GM10248 (cell line): ENCODE data around the gene RYR1.

Source experiments
- CTCF ChIA-PET: fragments of 300-600 bp; sonication (Branson Sonifier 250); formaldehyde crosslinking; extraction: SDS; loops from one replicate; lab custom pipeline; 2021; ENCODE audit warnings: antibody characterized with exemption; lab: Yijun Ruan, JAX
- POLR2A ChIA-PET: fragments of 350-650 bp; sonication (Branson Sonifier 250); formaldehyde crosslinking; extraction: SDS; loops from one replicate; lab custom pipeline; 2020; ENCODE audit warnings: antibody characterized with exemption; lab: Yijun Ruan, JAX
- DNase-seq: peaks from one replicate; pipeline ENCODE4 v3.0.0; 2012; ENCODE audit errors: extremely low spot score
- TF ChIP-seq, protein P1 (sequence below): IDR thresholded peaks from 2 replicates; pipeline ENCODE4 v1.5.1; 2012; ENCODE audit warnings: mild to moderate bottlenecking, low read depth; ENCODE audit errors: extremely low read depth, missing control alignments, control extremely low read depth

RYR1 gene

GRCh38 chr19:38496603-38497487 lies 63.4 kb downstream of the RYR1 start:
- CTCF ChIA-PET, result interaction anchor here (1.0 to 1.3 kb wide), 5 partner anchors 17 to 97 kb away, joined by 3 to 5 read pairs (median 4); partner anchors contain the start of gene FAM98C
- no peak for DNase-seq
- TF ChIP-seq, protein P1, sequence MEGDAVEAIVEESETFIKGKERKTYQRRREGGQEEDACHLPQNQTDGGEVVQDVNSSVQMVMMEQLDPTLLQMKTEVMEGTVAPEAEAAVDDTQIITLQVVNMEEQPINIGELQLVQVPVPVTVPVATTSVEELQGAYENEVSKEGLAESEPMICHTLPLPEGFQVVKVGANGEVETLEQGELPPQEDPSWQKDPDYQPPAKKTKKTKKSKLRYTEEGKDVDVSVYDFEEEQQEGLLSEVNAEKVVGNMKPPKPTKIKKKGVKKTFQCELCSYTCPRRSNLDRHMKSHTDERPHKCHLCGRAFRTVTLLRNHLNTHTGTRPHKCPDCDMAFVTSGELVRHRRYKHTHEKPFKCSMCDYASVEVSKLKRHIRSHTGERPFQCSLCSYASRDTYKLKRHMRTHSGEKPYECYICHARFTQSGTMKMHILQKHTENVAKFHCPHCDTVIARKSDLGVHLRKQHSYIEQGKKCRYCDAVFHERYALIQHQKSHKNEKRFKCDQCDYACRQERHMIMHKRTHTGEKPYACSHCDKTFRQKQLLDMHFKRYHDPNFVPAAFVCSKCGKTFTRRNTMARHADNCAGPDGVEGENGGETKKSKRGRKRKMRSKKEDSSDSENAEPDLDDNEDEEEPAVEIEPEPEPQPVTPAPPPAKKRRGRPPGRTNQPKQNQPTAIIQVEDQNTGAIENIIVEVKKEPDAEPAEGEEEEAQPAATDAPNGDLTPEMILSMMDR, result no peak
- POLR2A ChIA-PET, result no interaction called here

GRCh38 chr19:38497907-38498306 lies 64.4 kb downstream of the RYR1 start:
- TF ChIP-seq, protein P1, result no peak
- ChIA-PET POLR2A (no interaction called here), CTCF (interaction anchor here (1.0 to 1.3 kb wide), 4 partner anchors 16 to 98 kb away, joined by 3 to 5 read pairs (median 4); partner anchors contain the start of gene FAM98C)
- no peak for DNase-seq

DNA sequence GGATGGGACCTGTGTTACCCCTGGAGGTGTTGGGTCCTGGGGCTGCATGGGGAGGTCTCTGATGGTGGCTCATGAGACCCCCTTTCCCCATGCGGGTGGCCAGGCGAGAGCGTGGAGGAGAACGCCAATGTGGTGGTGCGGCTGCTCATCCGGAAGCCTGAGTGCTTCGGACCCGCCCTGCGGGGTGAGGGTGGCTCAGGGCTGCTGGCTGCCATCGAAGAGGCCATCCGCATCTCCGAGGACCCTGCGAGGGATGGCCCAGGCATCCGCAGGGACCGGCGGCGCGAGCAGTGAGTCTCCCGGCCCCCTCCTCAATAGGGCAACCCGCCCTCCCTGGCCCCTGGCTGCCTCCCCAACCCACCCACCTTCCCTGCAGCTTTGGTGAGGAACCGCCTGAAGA lies 66.0 kb downstream of the RYR1 start:
- TF ChIP-seq, protein P1, result no peak
- DNase-seq, result no peak
- ChIA-PET POLR2A (no interaction called here), CTCF (no interaction called here)

- ChIA-PET POLR2A (no interaction called here), CTCF (no interaction called here)
- TF ChIP-seq, protein P1, result no peak
- DNase-seq, result no peak
Observed at GRCh38 chr19:38500450-38500849, 67.0 kb downstream of the RYR1 start.

- ChIA-PET CTCF (interaction anchor here (2.3 kb wide), 1 partner anchor 13 kb away, joined by 9 read pairs; no protein-coding TSS in a partner anchor), POLR2A (no interaction called here)
- no peak for DNase-seq
- TF ChIP-seq, protein P1, result no peak
Observed at GRCh38 chr19:38502410-38503076, 69.1 kb downstream of the RYR1 start.

DNA sequence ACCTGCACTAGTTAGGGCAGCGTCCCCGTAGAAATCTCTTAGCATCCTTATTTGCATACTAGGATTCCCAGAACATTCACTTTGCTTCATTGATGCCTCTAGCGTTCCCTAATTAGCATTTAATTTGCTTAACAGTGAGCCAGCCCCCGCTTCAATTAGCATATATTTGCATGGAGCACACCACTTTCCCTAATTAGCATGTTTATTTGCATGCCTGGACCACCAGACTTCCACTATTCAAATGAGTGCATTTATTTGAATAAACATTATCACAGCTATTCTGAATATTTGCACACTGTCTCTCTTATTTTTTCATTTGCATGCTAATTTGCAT lies 69.6 kb downstream of the RYR1 start:
- DNase-seq, result no peak
- TF ChIP-seq, protein P1, result no peak
- ChIA-PET POLR2A (no interaction called here), CTCF (interaction anchor here (2.3 kb wide), 1 partner anchor 13 kb away, joined by 9 read pairs; no protein-coding TSS in a partner anchor)
